ENCODE measurements around the gene SPIN4.
"Not testable (repeated sequence)": the region's sequence is repeated elsewhere in the genome, so short reads cannot be mapped to it uniquely, and the experiment has no call there.

SPIN4 gene

GRCh38 chrX:63350941-63351616, at the start of gene SPIN4:
TSS of gene SPIN4 (minus strand) at chrX:63351332. CDS start at chrX:63350819, 513 bp downstream.
- peak; percentile 91 for DNase-seq

- DNase-seq, result no peak
These were observed 49.2 kb upstream of the SPIN4 start for GRCh38 chrX:63400340-63400739.

GRCh38 chrX:63394872-63395271, 43.7 kb upstream of the SPIN4 start:
- DNase-seq, result no peak

- DNase-seq, result not testable (repeated sequence)
These were observed 42.0 kb upstream of the SPIN4 start for GRCh38 chrX:63393094-63393493.

GRCh38 chrX:63387411-63387810, 36.3 kb upstream of the SPIN4 start:
- no peak for DNase-seq

GRCh38 chrX:63384263-63384662, 33.1 kb upstream of the SPIN4 start:
- DNase-seq, result not testable (repeated sequence)

- DNase-seq, result not testable (repeated sequence)
These were observed 21.9 kb upstream of the SPIN4 start for GRCh38 chrX:63373012-63373411.

- not testable (repeated sequence) for DNase-seq
These were observed 16.6 kb upstream of the SPIN4 start for GRCh38 chrX:63367699-63368098.

GRCh38 chrX:63363788-63364187, 12.7 kb upstream of the SPIN4 start:
- DNase-seq, result no peak

- DNase-seq, result no peak
These were observed 10.4 kb upstream of the SPIN4 start for GRCh38 chrX:63361494-63361893.

GRCh38 chrX:63354484-63354883, 3.4 kb upstream of the SPIN4 start:
- DNase-seq, result peak; percentile 26

GRCh38 chrX:63350465-63350877, 661 bp downstream of the SPIN4 start:
- DNase-seq, result peak; percentile 49

GRCh38 chrX:63349307-63349706, 1.8 kb downstream of the SPIN4 start:
- DNase-seq, result peak; percentile 38

GRCh38 chrX:63330681-63331080, 20.5 kb downstream of the SPIN4 start:
- peak; percentile 8 for DNase-seq

GRCh38 chrX:63327788-63328187, 23.3 kb downstream of the SPIN4 start:
- no peak for DNase-seq

- no peak for DNase-seq
These were observed 51.5 kb downstream of the SPIN4 start for GRCh38 chrX:63299596-63299995.
